Pancreas (tissue), 10 donors: Measurements from ENCODE around the gene ITPK1. TPM values are rescaled to one million over a fixed set of nuclear protein-coding genes. Genes with fewer than 3 reads are reported as not detected.

Experiments used
- ATAC-seq, 4 donors: fragments of 200-7000 bp; cut with Tn5 transposase; one replicate each; pipeline versions ENCODE4 v1.8.0 to v1.9.1; 2020; ENCODE audit warnings: mild to moderate bottlenecking in 4 of 4, moderate library complexity in 4 of 4
- DNase-seq, 6 donors: peaks; one replicate each; pipeline ENCODE4 v3.0.0-alpha.2; 2020
- FAIRE-seq: peaks from 2 replicates; lab custom pipeline; 2012; peaks lifted over from hg19 to GRCh38; lab: Jason Lieb, UNC
- H3K27ac ChIP-seq, 4 donors: fragments of 200-600 bp; sonication (generic); 1 replicate in 3 of 4; 2 replicates in 1 of 4; pipeline versions ENCODE4 v1.5.0 to v1.8.0; 2020
- H3K27me3 ChIP-seq, 4 donors: fragments of 200-600 bp; one replicate each; pipeline ENCODE4 v1.8.0; 2021
- H3K36me3 ChIP-seq, 3 donors: fragments of 200-600 bp; sonication (generic) in 1 of 3; one replicate each; pipeline versions ENCODE4 v1.5.0 to v1.8.0; 2020 to 2021
- H3K4me1 ChIP-seq, 3 donors: fragments of 200-600 bp; one replicate each; pipeline ENCODE4 v1.8.0; 2021
- H3K4me3 ChIP-seq, 4 donors: fragments of 200-600 bp; sonication (generic) in 2 of 4; one replicate each; pipeline versions ENCODE4 v1.5.0 to v1.8.0; 2020 to 2021
- H3K9me3 ChIP-seq, 4 donors: fragments of 200-600 bp; one replicate each; pipeline ENCODE4 v1.8.0; 2021
- WGBS, 2 donors: extraction: QIAGEN DNeasy Blood & Tissue Kit; methylation state at CpG; one replicate each; pipeline ENCODE4 v1.1.7; 2013; 5-methylcytosine and 5-hydroxymethylcytosine counted together
- intact Hi-C, 3 donors: fragments of 100-400 bp; cut with DNase I; formaldehyde crosslinking; loops; one replicate each; pipeline versions ENCODE4 v1.11.1 to v1.14.2; 2022
- polyA plus RNA-seq, 2 donors: library from polyadenylated mRNA; stranded (reverse); fragments of 200-250 nt; gene quantifications; one replicate each; pipeline ENCODE4 v1.2.3, GENCODE V29; 2013
- total RNA-seq, 6 donors: library from RNA; stranded (reverse); fragmentation: NEBNext Ultra II Directional in 4 of 6; extraction: Animal tissue kit (Norgen Biotek cat#: 25700) in 4 of 6; gene quantifications; one replicate each; pipeline versions ENCODE4 v1.2.1 to v1.2.4, GENCODE V29; 2021 to 2023
- TF ChIP-seq, protein P1 (sequence below), 4 donors: fragments of 200-600 bp; sonication (generic) in 3 of 4; IDR thresholded peaks; one replicate each; pipeline versions ENCODE4 v1.5.0 to v1.8.0; 2021; ENCODE audit warnings: antibody characterized with exemption in 4 of 4
- donor health status: healthy with polysubstance abuse.
- donor health status: DM: no; HTN: no; CAD: no; lungs with moderate emphysema.
- donor health status: DM: no; HTN: no; CAD: no.
- donor health status: control.
- donor health status: control.
- donor health status: Bipolar disorder and iron deficiency.
- donor health status: DM: yes; HTN: yes; CAD: no.
- donor health status: DM: no; HTN: no; CAD: no.
- donor health status: DM: no; HTN: no; CAD: no.
- donor health status: DM: yes; HTN: yes; CAD: no.

The ITPK1 gene
- total and polyA plus RNA-seq, 8 donors: 23.2 to 38.3 (median 33.0) TPM

DNA sequence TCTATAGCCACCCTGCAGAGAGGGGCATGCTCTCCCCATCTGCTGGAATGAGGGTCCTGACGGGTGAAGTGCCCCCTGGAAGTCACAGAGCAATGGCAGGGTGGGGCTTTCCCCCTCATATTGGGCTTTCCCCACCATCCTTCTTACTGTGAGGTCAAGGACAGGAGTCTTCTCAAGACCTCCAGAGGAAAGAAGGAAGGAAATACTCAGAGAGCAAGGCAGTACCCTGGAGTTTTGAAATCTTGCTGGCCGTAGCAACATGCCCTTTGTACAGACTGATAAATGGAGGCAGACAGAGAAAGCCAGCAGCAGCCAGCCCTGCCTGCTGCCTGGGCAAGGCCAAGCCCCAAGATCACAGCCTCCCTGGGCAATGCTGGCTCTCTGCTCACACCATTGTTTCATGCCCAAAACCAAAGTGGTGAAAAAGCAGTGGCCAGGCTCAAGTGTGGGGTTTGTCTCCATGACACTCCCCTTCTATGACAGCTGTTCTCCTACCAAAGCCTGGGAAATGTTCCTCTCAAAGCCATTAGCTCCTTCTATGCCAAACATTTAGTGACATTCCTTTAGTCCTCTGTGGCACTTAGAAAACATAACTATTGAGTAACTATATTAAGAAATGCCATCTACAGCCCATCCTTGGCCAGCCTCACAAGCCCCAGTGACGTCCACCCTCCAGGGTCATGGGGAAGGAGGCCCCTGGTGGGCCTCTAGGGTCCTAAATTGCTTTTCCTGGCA is 13.2 kb upstream of the ITPK1 start:
- Histone ChIP-seq H3K27me3 (no peaks in the 10 kb centered on the region), H3K4me3 (no peak overlapping the region), H3K9me3 (no peaks in the 10 kb centered on the region), H3K36me3 (no peaks in the 10 kb centered on the region), H3K4me1 (peaks cover 0 to 3% (median 3%) of the 10 kb centered on the region in 3 donors), H3K27ac (no peak overlapping the region)
- WGBS, 2 donors: 64% methylated on average over 3 of the region's 3 CpGs
- ATAC-seq (no peak), DNase-seq (no peak), FAIRE-seq (no peak)
- intact Hi-C loops: no loop called here
- TF ChIP-seq, protein P1, sequence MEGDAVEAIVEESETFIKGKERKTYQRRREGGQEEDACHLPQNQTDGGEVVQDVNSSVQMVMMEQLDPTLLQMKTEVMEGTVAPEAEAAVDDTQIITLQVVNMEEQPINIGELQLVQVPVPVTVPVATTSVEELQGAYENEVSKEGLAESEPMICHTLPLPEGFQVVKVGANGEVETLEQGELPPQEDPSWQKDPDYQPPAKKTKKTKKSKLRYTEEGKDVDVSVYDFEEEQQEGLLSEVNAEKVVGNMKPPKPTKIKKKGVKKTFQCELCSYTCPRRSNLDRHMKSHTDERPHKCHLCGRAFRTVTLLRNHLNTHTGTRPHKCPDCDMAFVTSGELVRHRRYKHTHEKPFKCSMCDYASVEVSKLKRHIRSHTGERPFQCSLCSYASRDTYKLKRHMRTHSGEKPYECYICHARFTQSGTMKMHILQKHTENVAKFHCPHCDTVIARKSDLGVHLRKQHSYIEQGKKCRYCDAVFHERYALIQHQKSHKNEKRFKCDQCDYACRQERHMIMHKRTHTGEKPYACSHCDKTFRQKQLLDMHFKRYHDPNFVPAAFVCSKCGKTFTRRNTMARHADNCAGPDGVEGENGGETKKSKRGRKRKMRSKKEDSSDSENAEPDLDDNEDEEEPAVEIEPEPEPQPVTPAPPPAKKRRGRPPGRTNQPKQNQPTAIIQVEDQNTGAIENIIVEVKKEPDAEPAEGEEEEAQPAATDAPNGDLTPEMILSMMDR (IDR thresholded peaks at IDR 0.05): no peak

DNA sequence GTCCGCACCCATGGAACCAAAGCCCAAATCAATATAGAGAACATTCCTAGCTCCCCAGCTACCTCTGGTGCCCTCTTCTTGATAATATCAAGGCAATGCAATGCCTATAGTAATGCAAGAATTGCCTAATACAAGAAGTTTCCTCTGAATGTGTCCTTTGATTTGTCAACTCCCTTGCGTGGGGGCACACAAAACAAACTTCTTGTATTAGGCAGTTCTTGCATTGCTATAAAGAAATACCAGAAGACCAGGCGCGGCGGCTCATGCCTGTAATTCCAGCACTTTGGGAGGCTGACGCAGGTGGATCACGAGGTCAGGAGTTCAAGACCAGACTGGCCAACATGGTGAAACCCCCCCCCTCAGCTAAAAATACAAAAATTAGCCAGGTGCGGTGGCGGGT is 10.4 kb upstream of the ITPK1 start:
- peaks cover 0 to 2% (median 0%) of the 10 kb centered on the region in 3 donors for H3K4me1 ChIP-seq
- no peak overlapping the region for H3K27ac ChIP-seq
- no peaks in the 10 kb centered on the region for H3K27me3 ChIP-seq
- 91 to 93% methylated on average over 9 of the region's 9 CpGs for WGBS, 2 donors
- no peaks in the 10 kb centered on the region for H3K36me3 ChIP-seq
- no peaks in the 10 kb centered on the region for H3K9me3 ChIP-seq
- ATAC-seq (no peak), FAIRE-seq (no peak), DNase-seq (no peak)
- H3K4me3 ChIP-seq: no peak overlapping the region
- intact Hi-C loops: no loop called here
- TF ChIP-seq, protein P1 (IDR thresholded peaks at IDR 0.05): no peak

DNA sequence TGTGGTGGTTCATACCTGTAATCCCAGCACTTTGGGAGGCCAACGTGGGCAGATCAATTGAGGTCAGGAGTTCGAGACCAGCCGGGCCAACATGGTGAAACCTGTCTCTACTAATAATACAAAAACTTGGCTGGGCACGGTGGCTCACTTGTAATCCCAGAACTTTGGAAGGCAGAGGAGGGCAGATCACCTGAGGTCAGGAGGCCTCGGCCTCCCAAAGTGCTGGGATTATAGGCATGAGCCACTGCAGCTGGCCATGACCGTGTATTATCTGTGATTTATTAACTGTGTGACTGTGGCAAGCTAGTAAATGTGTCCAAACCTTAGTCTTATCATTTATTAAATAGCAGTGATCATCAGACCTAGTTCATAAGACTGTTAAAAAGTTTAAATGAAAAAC is 7.1 kb upstream of the ITPK1 start:
- no peak for FAIRE-seq
- intact Hi-C loops: no loop called here

DNA sequence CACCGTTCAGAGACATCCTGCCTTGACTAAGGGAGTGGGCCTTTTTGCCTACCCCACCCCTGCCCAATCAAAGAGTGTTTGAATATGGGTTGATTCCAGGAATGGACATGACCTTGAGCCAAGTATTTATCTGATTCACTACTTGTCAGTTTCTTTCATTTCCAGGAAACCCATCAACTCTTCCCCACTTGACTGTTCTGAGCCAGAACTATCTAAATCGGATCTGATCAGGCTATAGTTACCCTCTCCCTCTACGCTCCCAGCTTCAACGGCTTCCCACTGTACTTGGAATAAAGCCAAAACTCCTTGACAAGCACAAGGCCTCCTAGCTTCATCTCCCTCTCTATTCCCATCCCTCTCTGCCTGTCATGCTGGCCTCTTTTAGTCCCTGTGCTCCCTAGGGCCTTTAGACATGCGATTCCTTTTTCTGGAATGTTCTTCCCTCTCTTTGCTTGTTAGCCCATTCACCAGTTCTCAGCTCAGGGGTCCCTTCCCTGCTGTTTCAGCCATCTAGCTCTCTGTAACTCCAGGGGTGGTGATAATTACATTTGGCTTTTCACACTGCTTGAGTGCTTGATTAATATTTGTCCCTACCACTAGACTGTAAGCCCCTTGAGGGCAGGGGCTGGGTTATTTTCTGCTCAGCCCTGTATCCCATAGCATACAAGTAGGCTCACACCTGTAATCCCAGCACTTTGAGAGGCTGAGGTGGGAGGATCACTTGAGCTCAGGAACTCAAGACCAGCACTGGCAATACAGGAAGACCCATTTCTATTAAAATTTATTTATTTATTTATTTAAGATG is 5.5 kb upstream of the ITPK1 start:
- ATAC-seq (no peak), FAIRE-seq (no peak), DNase-seq (no peak)
- no peaks in the 10 kb centered on the region for H3K27me3 ChIP-seq
- intact Hi-C loops: no loop called here
- WGBS, 2 donors: 41 to 45% methylated on average over 5 of the region's 5 CpGs
- no peaks in the 10 kb centered on the region for H3K36me3 ChIP-seq
- peaks cover 0 to 8% (median 0%) of the 10 kb centered on the region in 3 donors for H3K4me1 ChIP-seq
- H3K9me3 ChIP-seq: no peaks in the 10 kb centered on the region
- H3K27ac ChIP-seq: no peak overlapping the region
- TF ChIP-seq, protein P1 (IDR thresholded peaks at IDR 0.05): no peak
- no peak overlapping the region for H3K4me3 ChIP-seq

More for the DNA sequence above, 7.1 kb upstream of the ITPK1 start:
- Histone ChIP-seq H3K36me3 (no peaks in the 10 kb centered on the region), H3K9me3 (no peaks in the 10 kb centered on the region), H3K4me1 (peaks cover 0 to 2% (median 0%) of the 10 kb centered on the region in 3 donors), H3K4me3 (no peak overlapping the region), H3K27me3 (no peaks in the 10 kb centered on the region), H3K27ac (peak overlapping the region in 1 of 4 donors; percentile 28)
- no peak for DNase-seq
- TF ChIP-seq, protein P1 (IDR thresholded peaks at IDR 0.05): no peak
- ATAC-seq: peak; percentile 22 to 58 (median 46)
- WGBS, 2 donors: 38 to 39% methylated on average over 6 of the region's 6 CpGs
